Nucleus accumbens (tissue), 56 donors: ENCODE measurements around the gene ZNF324.
A peak's percentile ranks its signal among the peaks of the same experiment; 100 is the strongest.
"Not testable (repeated sequence)": the region's sequence is repeated elsewhere in the genome, so short reads cannot be mapped to it uniquely, and the experiment has no call there.

ENCODE experiments used
- DNase-seq, 56 donors: peaks; one replicate each; lab custom pipeline; 2025; lab: John Stamatoyannopoulos, UW

ZNF324 gene

GRCh38 chr19:58498316-58499020 is 31.6 kb downstream of the ZNF324 start:
- DNase-seq = peak in 5 of 56 donors; percentile 15 to 64 (median 33)

- DNase-seq = peak; percentile 80 to 100 (median 98)
Measured at GRCh38 chr19:58499021-58499927, 32.4 kb downstream of the ZNF324 start.

DNA sequence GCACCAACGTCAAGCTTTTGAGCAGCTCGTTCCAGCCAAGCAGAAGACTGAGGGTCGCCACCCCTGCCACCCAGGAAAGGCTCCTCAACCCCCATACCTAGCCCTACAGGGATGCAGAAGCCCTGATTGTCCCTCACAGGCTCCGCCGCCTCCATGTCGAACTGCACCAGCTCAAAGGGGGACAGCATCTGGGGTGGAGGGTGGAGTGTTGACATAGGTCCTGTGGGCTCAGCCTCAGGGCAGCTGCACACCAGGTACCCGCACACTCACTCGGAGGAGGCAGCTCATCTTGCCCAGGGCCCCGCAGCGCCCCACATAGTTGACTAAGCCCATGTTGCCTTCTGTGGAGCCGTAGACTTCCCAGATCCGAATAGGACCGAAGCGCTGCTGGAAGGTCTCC is 33.4 kb downstream of the ZNF324 start:
- DNase-seq = no peak

GRCh38 chr19:58507602-58508223 is 40.8 kb downstream of the ZNF324 start:
- not testable (repeated sequence) for DNase-seq

- no peak for DNase-seq
Measured at GRCh38 chr19:58509731-58510083, 42.8 kb downstream of the ZNF324 start.

- no peak for DNase-seq
Measured at GRCh38 chr19:58510084-58510862, 43.4 kb downstream of the ZNF324 start.

DNA sequence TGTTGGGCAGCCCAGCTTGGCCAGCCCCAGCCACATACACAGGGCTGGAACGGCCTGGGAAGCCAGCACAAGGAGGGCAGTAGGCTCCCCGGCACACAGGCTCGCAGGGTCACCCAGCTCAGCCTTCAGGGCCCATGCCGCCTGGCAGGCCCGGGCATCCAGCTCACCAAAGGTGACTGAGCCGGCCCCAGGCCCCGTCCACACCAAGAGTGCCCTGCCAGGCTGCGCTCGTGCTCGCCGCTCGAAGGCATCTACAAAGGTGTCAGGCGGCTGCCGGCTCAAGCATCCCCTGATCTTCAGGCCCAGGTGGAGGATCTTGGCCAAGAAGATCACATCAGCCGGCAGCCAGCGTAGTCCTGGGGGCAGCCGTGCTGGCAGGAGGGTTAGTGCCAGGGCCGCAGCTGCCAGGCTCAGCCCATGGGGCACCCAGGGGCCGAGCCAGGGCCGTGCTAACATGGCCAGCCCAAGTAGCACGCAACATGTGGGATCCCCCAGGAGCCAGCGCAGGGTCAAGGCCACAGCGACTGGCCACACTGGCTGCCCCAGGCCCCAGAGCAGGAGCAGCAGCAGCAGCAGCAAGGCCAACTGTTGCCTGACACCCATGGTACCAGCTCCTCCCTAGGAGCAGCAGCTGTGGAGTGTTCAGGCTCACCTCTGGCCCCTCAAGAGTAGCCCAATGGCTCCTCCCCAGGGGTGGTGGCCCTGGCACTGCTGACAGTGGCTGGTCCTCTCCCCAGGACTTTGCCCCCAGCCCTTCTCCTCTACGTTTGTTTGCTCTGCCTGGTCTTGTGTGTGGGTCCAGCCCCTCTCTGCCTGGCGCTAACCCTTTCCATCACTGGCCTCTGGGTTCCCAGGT is 44.7 kb downstream of the ZNF324 start, which contains the start of gene SLC27A5:
SLC27A5 (minus strand) TSS at position 640 of the 856 bp plus-strand sequence; CDS start at position 603, 37 bp downstream.
- no peak for DNase-seq

DNA sequence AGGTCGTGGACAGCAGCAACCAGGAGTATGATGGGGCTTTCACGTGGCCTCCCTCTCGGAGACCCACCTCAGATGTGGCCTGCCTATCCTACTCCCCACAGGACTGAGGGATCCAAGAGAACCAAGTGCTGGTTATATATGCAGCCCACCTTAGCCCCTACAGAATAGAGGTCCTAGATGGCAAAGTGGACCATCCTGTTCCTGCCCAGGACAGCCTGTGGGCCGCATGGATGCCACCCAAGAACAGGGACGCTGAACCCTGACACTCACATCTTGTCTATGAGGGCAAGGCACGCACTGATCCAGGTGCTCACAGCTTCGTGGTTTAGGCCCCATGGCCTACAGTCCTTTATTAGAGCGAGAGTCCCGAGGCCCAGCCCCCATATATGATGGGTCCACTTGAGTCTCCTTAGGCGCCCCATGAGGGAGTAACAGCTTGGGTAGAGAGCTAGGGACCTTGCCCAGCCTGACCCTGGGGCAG is 46.4 kb downstream of the ZNF324 start:
- DNase-seq = no peak

GRCh38 chr19:58513694-58514563 is 47.0 kb downstream of the ZNF324 start:
- DNase-seq = peak in 54 of 56 donors; percentile 21 to 93 (median 73)

DNA sequence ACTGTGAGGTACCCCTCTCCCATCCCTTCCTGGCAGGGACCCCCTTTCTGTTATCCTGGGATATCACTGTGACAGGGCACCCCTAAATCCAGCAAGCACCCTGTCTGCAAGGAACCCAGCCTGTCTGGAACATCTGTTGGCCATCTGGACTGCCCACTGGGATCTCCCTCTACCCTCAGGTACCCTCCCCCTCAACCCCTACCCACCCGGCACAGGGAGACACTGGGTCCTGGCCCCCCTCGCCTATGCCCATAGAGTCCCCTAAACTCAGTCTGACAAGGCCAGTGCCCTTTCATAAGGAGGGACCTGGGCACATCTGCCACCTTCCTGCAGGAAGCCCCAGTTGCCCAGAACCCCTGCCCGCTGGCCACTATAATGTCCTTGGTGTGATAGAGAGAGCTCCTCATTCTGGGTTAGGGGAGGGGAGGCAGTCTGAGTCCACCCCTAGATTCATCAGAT is 47.7 kb downstream of the ZNF324 start:
- no peak for DNase-seq

DNA sequence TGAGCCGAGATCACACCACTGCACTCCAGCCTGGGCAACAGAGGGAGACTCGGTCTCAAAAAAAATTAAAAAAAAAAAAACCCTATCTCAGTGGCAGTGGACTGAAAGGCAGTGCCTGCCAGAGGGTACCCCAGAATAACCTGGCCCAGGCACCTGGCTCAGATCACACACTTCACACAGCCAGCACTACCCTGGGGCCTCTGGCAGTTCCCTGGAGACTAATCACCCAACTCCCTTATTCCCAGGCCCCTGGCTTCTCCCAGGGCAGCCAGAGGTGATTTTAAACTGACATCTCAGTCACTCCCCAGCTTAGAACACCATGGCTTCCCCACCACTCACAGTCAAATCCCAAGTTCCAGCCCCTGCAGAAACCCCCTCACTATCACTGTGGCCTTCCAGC is 48.4 kb downstream of the ZNF324 start:
- DNase-seq = no peak

GRCh38 chr19:58516246-58516836 is 49.5 kb downstream of the ZNF324 start:
- no peak for DNase-seq

DNA sequence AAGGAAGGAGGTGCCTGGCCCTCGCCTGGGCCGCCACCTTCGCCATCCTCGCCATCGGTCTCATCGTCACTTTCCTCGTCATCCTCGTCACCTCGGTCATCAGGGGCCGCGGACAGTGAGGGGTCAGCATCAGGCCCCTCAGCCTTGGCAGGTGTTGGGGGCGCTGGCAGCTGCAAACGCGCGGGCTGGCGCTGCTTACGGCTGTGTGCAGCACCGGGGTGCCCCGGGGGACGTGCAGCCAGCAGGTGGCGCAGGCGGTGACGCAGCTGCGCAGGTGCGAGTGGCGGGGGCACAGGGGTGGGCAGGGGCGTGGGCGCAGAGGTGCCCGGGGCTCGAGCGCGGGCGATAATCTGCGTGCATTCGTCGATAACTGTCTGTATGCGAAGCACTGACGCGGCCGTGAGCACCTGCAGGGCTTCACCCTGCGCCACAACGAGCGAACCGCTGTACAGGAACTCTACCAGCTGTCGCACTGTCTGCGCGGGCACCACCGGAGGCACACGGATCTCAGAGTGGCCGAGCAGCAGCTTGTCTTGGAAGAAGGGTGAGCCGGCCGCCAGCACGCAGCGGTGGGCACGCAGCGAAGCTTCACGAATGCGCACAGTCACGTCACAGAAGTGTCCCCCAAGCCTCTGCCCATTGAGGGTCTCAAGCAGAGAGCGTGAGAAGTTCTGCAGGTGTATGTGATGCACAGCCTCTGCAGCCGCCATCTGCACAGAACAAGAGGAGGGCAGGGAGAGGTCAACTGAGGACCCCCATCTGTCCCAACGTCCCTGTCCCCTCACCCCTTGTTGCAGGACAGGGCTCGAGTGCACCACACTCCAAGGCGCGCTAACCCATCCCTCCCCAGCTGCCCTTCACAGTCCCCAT is 50.3 kb downstream of the ZNF324 start:
- DNase-seq = no peak

DNA sequence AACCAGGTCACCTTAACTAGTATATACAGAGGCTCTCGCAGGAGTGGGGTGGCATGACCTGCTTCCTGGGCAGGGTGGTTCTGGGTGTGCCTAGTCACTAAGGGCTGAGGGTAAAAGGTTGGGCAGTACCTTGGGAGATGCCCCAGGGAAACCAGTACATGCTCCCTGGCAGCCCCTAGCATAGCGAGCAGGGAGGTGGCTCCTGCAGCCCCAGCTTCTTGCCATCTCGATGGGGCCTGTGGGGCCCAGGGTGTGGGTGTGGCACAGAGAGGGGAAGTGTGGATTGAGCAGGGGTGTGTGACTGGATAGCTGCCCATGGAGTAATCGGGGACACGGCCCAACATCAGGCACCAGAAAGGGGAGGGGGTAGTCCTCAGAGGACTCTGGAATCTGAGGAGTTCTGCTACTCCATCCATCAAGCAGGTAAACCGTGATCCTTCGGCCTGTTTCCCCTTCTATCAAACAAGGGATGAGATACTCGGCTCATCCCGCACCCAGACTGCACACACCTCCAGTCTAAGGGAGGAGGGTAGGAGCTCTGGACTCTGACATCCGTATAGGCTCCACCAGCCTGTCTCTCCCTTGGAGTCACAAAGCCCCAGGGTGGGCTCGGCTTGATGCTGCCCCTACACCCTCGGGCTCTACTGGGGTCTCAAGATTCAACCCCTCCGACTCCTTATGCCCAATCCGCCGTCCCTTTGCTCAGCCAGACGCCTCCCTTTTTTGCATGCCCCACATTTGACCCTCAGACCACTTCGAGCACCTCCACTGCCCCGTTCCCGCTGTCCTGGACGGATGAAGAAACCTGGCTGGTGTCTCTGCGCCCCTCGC is 51.6 kb downstream of the ZNF324 start:
- DNase-seq = no peak

- DNase-seq = peak in 43 of 56 donors; percentile 9 to 74 (median 52)
Measured at GRCh38 chr19:58519087-58519354, 52.1 kb downstream of the ZNF324 start.
